Heart right ventricle (tissue), 16 donors: ENCODE data around the gene ERF. TPM values are rescaled to one million over a fixed set of nuclear protein-coding genes. Genes with fewer than 3 reads are reported as not detected.

ENCODE experiments used
- ATAC-seq, 8 donors: fragments of 200-7000 bp; cut with Tn5 transposase; one replicate each; pipeline ENCODE4 v1.9.1; 2020; ENCODE audit warnings: mild to moderate bottlenecking in 8 of 8, moderate library complexity in 8 of 8, moderate number of reproducible peaks in 1 of 8
- DNase-seq, 2 donors: peaks; one replicate each; pipeline ENCODE4 v3.0.0-alpha.2; 2020
- H3K27ac ChIP-seq, 10 donors: fragments of 200-600 bp; sonication (generic) in 2 of 10; one replicate each; pipeline versions ENCODE4 v1.5.0 to v1.8.0; 2020 to 2022; ENCODE audit warnings: mild to moderate bottlenecking in 3 of 10
- H3K27me3 ChIP-seq, 7 donors: fragments of 200-600 bp; one replicate each; pipeline ENCODE4 v1.8.0; 2021 to 2022; ENCODE audit warnings: mild to moderate bottlenecking in 2 of 7
- H3K36me3 ChIP-seq, 9 donors: fragments of 200-600 bp; sonication (generic) in 1 of 9; one replicate each; pipeline versions ENCODE4 v1.5.0 to v1.8.0; 2020 to 2022; ENCODE audit warnings: mild to moderate bottlenecking in 2 of 9
- H3K4me1 ChIP-seq, 9 donors: fragments of 200-600 bp; sonication (generic) in 1 of 9; one replicate each; pipeline versions ENCODE4 v1.5.0 to v1.8.0; 2020 to 2022; ENCODE audit warnings: mild to moderate bottlenecking in 4 of 9
- H3K4me3 ChIP-seq, 10 donors: fragments of 200-600 bp; sonication (generic) in 2 of 10; one replicate each; pipeline versions ENCODE4 v1.5.0 to v1.8.0; 2020 to 2022; ENCODE audit warnings: mild to moderate bottlenecking in 7 of 10, moderate library complexity in 2 of 10
- H3K9me3 ChIP-seq, 11 donors: fragments of 200-600 bp in 10 of 11; sonication (generic) in 2 of 11; one replicate each; pipeline versions ENCODE4 v1.5.0 to v1.8.0; 2013 to 2022; ENCODE audit warnings: mild to moderate bottlenecking in 2 of 11, control low read depth in 1 of 11, moderate library complexity in 1 of 11
- WGBS, 2 donors: extraction: QIAGEN DNeasy Blood & Tissue Kit; methylation state at CpG; one replicate each; pipeline ENCODE4 v1.1.7; 2013; ENCODE audit warnings: inconsistent platforms in 1 of 2; 5-methylcytosine and 5-hydroxymethylcytosine counted together
- intact Hi-C, 10 donors: fragments of 100-400 bp; cut with DNase I; formaldehyde crosslinking; loops; one replicate each; pipeline versions ENCODE4 v1.11.1 to v1.14.2; 2022
- polyA plus RNA-seq, 2 donors: library from polyadenylated mRNA; stranded (reverse); fragments of 200-250 nt; gene quantifications; one replicate each; pipeline ENCODE4 v1.2.3, GENCODE V29; 2013
- total RNA-seq, 10 donors: library from RNA; stranded (reverse); fragmentation: NEBNext Ultra II Directional in 3 of 10; extraction: Animal tissue kit (Norgen Biotek cat#: 25700) in 3 of 10; gene quantifications; one replicate each; pipeline versions ENCODE4 v1.2.1 to v1.2.4, GENCODE V29; 2021 to 2023
- TF ChIP-seq, protein P1 (sequence below), 9 donors: fragments of 200-600 bp; sonication (generic) in 2 of 9; IDR thresholded peaks; one replicate each; pipeline versions ENCODE4 v1.5.0 to v1.8.0; 2021 to 2022; ENCODE audit warnings: antibody characterized with exemption in 9 of 9, mild to moderate bottlenecking in 5 of 9, moderate library complexity in 1 of 9
- donor health status: Arrhythmogenic right ventricular cardiomyopathy.
- donor health status: ischemic (EF 13 %, LVEDD 7.1; RV severe dilation, severe dysfunction).
- donor health status: healthy with polysubstance abuse.
- donor health status: DM: no; HTN: yes; CAD: no.
- donor health status: DM: no; HTN: no; CAD: no.
- donor health status: ischemic (EF 25% LVEDD 6.9; RV normal size, moderate dysfunction).
- donor health status: ischemic (EF 25% LVEDD 5.7; RV mildly dilated, moderate dysfunction).
- donor health status: healthy.
- donor health status: DM: yes; HTN: yes; CAD: no.
- donor health status: Ischemic cardiomyopathy.
- donor health status: ischemic (EF 35%, LVEDD 5.7; RV mildly dilated, moderate dysfunction).
- donor health status: nonischemic (EF 11% LVEDD 7.7; RV severe dilation, severe dysfunction).
- donor health status: DM: yes; HTN: yes; CAD: no.
- donor health status: PGD.
- donor health status: ischemic (EF 29% LVEDD 5.4; RV normal size, mild dysfunction).
- donor health status: nonischemic (EF 23%, LVEDD 6.1; RV moderate dilation, normal function).

The ERF gene
- total and polyA plus RNA-seq, 12 donors = 29.8 to 49.0 (median 32.9) TPM

DNA sequence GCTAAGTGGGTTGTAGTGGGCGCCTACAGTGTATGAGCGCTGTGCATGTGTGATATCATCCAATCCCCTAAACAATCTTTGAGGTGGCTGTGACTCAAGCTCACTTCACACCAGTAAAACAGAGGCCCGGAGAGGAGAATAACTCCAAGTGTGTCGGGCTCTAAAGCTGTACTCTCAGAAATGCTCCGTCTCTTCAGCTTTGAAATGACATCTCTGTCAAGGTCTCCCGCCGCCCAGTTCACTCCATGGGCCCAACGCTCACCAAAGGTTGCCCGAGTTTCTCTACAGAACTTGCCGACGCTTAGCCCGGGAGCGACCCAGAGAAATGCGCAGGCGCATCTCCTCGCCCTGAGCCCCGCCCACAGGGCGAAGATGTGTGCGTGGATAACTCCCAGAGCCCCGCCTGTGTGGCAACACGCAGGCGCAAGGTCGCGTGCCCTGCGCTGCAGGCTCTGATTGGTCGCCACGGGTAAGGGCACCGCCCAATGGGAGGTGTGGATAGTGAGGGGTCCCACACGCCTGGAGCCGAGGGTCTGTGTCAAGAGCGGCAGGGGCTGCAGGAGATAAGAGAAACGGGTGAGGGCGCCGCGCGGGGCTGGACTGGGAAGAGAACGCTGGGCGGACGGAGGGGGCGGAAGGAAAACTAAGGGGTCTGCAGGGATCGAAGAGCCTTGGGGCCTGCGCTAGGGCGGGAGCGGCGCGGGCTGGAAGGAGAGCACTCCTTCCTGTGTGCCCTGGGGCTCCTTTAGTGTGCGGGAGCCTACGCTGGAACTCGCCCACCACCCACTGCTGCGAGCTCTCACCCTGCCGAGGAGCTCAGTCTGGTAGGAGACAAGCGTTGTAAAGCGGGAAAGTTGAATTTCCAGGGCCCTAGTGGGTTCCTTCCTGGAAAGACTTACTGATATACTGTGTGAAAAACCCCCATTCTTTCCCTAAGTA is 34.8 kb downstream of the ERF start, which contains the start of gene ZNF526:
ZNF526 (plus strand) TSS at position 501 of the 939 bp plus-strand sequence. CDS start 4,092 bp downstream, outside the sequence.
- TF ChIP-seq, protein P1, sequence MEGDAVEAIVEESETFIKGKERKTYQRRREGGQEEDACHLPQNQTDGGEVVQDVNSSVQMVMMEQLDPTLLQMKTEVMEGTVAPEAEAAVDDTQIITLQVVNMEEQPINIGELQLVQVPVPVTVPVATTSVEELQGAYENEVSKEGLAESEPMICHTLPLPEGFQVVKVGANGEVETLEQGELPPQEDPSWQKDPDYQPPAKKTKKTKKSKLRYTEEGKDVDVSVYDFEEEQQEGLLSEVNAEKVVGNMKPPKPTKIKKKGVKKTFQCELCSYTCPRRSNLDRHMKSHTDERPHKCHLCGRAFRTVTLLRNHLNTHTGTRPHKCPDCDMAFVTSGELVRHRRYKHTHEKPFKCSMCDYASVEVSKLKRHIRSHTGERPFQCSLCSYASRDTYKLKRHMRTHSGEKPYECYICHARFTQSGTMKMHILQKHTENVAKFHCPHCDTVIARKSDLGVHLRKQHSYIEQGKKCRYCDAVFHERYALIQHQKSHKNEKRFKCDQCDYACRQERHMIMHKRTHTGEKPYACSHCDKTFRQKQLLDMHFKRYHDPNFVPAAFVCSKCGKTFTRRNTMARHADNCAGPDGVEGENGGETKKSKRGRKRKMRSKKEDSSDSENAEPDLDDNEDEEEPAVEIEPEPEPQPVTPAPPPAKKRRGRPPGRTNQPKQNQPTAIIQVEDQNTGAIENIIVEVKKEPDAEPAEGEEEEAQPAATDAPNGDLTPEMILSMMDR (IDR thresholded peaks at IDR 0.05) = no peak

DNA sequence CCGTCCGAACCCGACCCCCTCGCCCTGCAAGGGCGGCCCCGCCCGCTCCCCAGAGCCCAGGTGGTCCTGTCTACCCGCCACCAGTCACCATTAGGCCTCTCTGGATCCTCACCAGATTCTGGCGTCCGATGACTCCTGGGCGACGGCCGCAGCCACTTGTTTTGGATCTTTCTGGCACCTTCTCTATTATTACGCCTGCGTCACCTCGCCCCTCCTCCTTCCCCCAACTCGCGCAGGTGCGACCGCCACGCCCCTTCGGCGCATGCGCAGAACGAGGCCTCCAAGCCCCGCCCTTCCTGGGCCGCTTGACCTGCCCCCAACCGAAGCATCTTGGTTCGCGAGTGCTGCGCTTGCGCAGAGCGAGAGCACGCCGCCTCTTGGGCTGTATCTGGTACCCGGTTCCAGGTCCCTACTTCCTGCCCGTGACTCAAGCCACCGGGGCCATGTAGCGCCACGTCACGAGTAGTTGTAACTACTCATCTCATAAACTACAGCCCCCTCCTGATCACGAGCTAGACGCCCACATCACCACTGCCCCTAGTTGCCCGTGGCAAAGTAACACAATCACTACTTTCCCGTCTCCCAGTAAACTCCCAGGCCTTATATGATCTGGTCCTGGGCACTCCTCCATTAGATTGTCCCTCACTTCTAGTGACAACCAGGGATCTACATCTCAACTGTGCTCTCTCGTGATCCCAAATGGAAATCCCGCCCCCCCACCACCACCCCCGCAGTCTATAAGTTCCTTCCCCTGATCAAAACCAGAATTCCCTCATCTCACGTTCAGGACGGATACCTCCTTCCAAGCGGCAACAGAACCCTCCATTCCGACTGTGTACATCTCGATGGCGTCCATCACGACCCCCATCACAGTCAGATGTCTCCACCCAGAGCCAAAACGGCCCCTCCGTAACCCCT is 37.1 kb downstream of the ERF start, which contains the start of gene DEDD2:
DEDD2 (minus strand) TSS at position 158 of the 918 bp plus-strand sequence. CDS start 670 bp downstream, outside the sequence.
- ATAC-seq = peak; percentile 82 to 90 (median 86)
- WGBS, 2 donors = 17 to 18% methylated on average over 57 of the region's 57 CpGs
- peaks cover 4 to 80% (median 40%) of the 10 kb centered on the region in 9 donors for H3K4me1 ChIP-seq
- intact Hi-C loops = no loop called here
- peak; percentile 96 to 99 for DNase-seq
- H3K9me3 ChIP-seq = no peaks in the 10 kb centered on the region
- H3K4me3 ChIP-seq = peak within 1 kb of the TSS; percentile 70 to 97 (median 78)
- TF ChIP-seq, protein P1 (IDR thresholded peaks at IDR 0.05) = peak in 1 of 9 donors; percentile 10
- H3K27ac ChIP-seq = peak within 1 kb of the TSS in 9 of 10 donors; percentile 78 to 98 (median 86)
- peaks cover 0 to 30% (median 13%) of the 10 kb centered on the region in 9 donors for H3K36me3 ChIP-seq
- no peaks in the 10 kb centered on the region for H3K27me3 ChIP-seq

More for the DNA sequence above, 34.8 kb downstream of the ERF start, which contains the start of gene ZNF526:
- Histone ChIP-seq H3K36me3 (peaks cover 0 to 24% (median 9%) of the 10 kb centered on the region in 9 donors), H3K4me3 (peak within 1 kb of the TSS; percentile 65 to 96 (median 85)), H3K9me3 (no peaks in the 10 kb centered on the region), H3K27me3 (no peaks in the 10 kb centered on the region), H3K4me1 (peaks cover 4 to 57% (median 40%) of the 10 kb centered on the region in 9 donors), H3K27ac (peak within 1 kb of the TSS in 9 of 10 donors; percentile 68 to 98 (median 81))
- WGBS, 2 donors = 0 to 1% methylated on average over 53 of the region's 53 CpGs
- peak; percentile 97 for DNase-seq
- intact Hi-C loops = loop anchor here in 1 of 10 donors (1.0 kb wide), 1 partner anchor 22 kb away; the partner anchor contains the start of gene GSK3A
- ATAC-seq = peak; percentile 90 to 95 (median 94)

DNA sequence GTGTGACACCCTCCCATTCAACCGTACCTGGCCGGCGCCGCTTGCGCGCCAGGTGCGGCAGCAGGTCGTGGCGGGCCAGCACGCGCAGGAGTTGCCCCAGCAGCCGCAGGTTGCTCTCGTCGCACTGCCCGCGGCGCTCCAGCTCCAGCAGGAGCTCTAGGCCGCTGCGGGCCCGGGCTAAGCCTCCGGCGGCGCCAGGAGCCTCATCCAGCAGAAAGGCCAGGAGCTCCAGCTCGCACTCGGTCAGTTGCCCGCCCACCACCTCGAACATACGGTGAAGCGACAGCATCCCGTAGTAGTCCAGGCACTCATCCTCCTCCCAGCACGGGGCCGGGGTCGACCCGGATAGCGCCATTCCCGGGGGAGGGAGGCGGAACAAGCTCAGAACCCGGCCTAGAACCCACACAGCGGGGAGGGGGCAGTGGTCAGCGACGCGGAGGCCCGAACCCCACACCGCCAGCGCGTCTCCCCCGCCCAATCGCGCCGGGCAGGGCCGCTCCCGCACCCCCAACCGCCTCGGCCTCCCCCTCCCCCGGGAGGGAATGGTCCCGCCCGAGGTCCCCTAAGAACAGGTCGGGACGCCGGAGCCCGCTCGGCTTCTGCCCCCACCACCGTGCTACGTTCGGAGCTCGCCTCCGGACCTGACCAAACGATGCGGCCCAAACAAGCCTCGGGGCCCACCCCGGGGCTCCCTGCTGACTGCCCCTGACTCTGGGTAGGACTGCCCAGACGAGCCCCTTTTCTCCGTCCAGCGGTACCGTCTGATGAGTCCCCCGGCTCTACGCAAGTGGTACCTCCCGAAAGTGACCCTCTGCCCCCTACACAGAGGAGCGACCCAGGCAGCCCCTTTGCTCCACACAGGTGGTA is 38.0 kb downstream of the ERF start:
- TF ChIP-seq, protein P1 (IDR thresholded peaks at IDR 0.05) = no peak
- H3K9me3 ChIP-seq = no peaks in the 10 kb centered on the region
- peak overlapping the region; percentile 70 to 97 (median 78) for H3K4me3 ChIP-seq
- H3K27ac ChIP-seq = peak overlapping the region in 9 of 10 donors; percentile 78 to 98 (median 86)
- peaks cover 0 to 39% (median 20%) of the 10 kb centered on the region in 9 donors for H3K36me3 ChIP-seq
- H3K4me1 ChIP-seq = peaks cover 4 to 86% (median 40%) of the 10 kb centered on the region in 9 donors
- intact Hi-C loops = no loop called here
- ATAC-seq (peak; percentile 7 to 35 (median 21)), DNase-seq (peak; percentile 20 to 48)
- 3% methylated on average over 79 of the region's 79 CpGs for WGBS, 2 donors
- H3K27me3 ChIP-seq = no peaks in the 10 kb centered on the region
